Stimulated activated memory B cell treated with anti-CD40 and anti-IgM and Interleukin-4, amounts not matched to agents 10 μg/mL and 1 μg/mL and 100 μg/mL, for 72 hours (primary cell): ENCODE data around the gene PARD3B.

Experiments used
- ATAC-seq: fragments of 150-1000 bp; cut with Tn5 transposase; 2 replicates; pipeline ENCODE4 v1.10.0; 2021
- H3K27ac Mint-ChIP-seq: one replicate; pipeline ENCODE4 v1.8.0; 2022; ENCODE audit warnings: mild to moderate bottlenecking, mixed read lengths
- H3K27me3 Mint-ChIP-seq: one replicate; pipeline ENCODE4 v1.8.0; 2022; ENCODE audit warnings: mixed read lengths
- H3K36me3 Mint-ChIP-seq: one replicate; pipeline ENCODE4 v1.8.0; 2022; ENCODE audit warnings: mixed read lengths
- H3K4me1 Mint-ChIP-seq: one replicate; pipeline ENCODE4 v1.8.0; 2022; ENCODE audit warnings: mixed read lengths
- H3K4me3 Mint-ChIP-seq: one replicate; pipeline ENCODE4 v1.8.0; 2022; ENCODE audit warnings: mild to moderate bottlenecking, moderate library complexity, mixed read lengths
- H3K9me3 Mint-ChIP-seq: one replicate; pipeline ENCODE4 v1.8.0; 2022; ENCODE audit warnings: mixed read lengths

Gene PARD3B

DNA sequence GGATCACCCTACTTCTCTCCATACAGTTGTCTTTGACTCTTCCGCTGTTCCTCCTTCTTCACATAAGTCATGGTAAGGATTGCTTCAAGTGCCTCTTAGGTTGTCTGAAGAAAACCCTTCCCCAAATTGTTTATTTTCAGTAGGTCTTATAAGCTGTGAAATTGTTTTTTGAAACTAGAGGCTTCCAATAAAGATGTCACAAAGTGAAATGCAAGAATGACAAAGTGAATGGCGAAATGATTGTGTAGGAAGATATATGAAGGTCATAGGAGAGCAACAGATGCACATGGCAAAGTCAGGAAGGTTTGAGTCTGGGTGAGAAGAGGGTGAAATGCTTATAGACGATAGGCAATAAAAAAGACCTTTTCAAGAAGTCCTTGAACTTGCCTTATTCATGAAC lies 548.8 kb downstream of the PARD3B start:
- H3K27ac Mint-ChIP-seq, result no peak overlapping the region
- no peak for ATAC-seq
- H3K27me3 Mint-ChIP-seq, result no peaks in the 10 kb centered on the region
- no peak overlapping the region for H3K4me3 Mint-ChIP-seq
- H3K36me3 Mint-ChIP-seq, result no peaks in the 10 kb centered on the region
- no peaks in the 10 kb centered on the region for H3K9me3 Mint-ChIP-seq
- H3K4me1 Mint-ChIP-seq, result no peaks in the 10 kb centered on the region

DNA sequence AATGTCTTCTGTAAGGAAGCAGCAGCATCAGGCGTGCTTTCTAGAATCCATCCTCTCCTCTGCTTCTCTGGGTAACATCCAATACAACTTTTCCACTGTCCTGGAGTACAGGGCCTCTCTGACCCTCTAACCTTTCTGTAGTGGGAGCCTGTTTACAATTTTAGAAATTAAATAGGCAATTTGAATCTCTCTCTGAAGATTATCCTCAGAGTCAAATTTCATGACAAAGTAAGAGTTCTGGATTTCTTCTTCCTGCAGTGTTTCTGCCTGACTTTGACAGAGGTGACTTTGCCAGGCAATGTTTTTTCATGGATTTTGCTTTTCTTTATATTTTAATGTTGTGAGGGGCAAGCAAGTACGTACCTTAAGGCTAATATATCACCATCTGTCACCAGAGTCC lies 558.4 kb downstream of the PARD3B start:
- no peaks in the 10 kb centered on the region for H3K36me3 Mint-ChIP-seq
- H3K4me3 Mint-ChIP-seq, result no peak overlapping the region
- H3K27ac Mint-ChIP-seq, result no peak overlapping the region

GRCh38 chr2:205107810-205108209 lies 562.5 kb downstream of the PARD3B start:
- Mint-ChIP-seq H3K9me3 (no peaks in the 10 kb centered on the region), H3K27me3 (no peaks in the 10 kb centered on the region), H3K4me1 (no peaks in the 10 kb centered on the region), H3K36me3 (no peaks in the 10 kb centered on the region), H3K4me3 (no peak overlapping the region), H3K27ac (no peak overlapping the region)
- ATAC-seq, result no peak

More for the DNA sequence above, 558.4 kb downstream of the PARD3B start:
- no peaks in the 10 kb centered on the region for H3K4me1 Mint-ChIP-seq
- H3K9me3 Mint-ChIP-seq, result no peaks in the 10 kb centered on the region
- no peak for ATAC-seq
- no peaks in the 10 kb centered on the region for H3K27me3 Mint-ChIP-seq

DNA sequence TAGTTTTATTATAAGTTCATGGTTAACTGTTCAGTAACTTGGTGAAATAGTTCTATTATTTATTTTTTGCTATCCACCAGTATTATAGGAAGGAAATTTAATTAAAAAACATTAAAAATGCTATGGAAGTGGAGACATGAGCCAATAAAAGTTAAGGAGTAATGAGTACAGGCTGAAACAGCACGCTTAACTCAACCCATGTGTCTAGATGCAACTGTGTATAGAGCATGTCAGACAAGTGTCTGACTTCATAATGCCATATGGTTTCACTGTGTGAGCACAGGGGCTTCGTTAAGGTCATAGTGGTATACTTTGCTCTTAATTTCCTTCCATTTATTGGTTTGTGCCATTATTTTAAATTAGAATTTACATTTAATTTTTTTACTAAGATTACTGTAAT lies 570.2 kb downstream of the PARD3B start:
- Mint-ChIP-seq H3K4me1 (no peaks in the 10 kb centered on the region), H3K27ac (no peak overlapping the region), H3K9me3 (no peaks in the 10 kb centered on the region), H3K36me3 (no peaks in the 10 kb centered on the region), H3K27me3 (no peaks in the 10 kb centered on the region), H3K4me3 (no peak overlapping the region)
- no peak for ATAC-seq

GRCh38 chr2:205117125-205117524 lies 571.9 kb downstream of the PARD3B start:
- no peak overlapping the region for H3K4me3 Mint-ChIP-seq
- no peaks in the 10 kb centered on the region for H3K27me3 Mint-ChIP-seq
- no peak for ATAC-seq
- no peak overlapping the region for H3K27ac Mint-ChIP-seq
- no peaks in the 10 kb centered on the region for H3K36me3 Mint-ChIP-seq
- H3K4me1 Mint-ChIP-seq, result no peaks in the 10 kb centered on the region
- H3K9me3 Mint-ChIP-seq, result no peaks in the 10 kb centered on the region

DNA sequence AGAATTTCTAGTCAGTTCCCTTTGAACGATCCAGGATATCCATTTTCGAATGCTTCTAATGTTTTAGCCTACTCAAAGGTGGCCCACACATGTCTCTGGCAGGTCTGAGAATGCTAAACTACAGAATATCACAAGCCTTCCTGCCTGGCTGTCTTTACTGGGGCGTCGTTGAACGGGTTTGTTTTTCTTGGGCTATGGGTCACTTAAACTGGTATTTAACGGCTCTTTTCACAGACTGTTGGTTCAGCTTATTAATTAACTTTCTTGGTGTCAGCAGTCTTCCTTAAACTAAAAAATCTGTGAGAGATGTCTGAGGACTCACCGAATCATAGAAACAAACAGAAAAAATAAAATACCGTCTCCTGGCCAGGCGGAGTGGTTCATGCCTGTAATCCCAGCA lies 573.9 kb downstream of the PARD3B start:
- Mint-ChIP-seq H3K36me3 (no peaks in the 10 kb centered on the region), H3K27ac (no peak overlapping the region), H3K9me3 (no peaks in the 10 kb centered on the region), H3K4me1 (no peaks in the 10 kb centered on the region), H3K27me3 (no peaks in the 10 kb centered on the region), H3K4me3 (no peak overlapping the region)
- ATAC-seq, result no peak

- Mint-ChIP-seq H3K9me3 (no peaks in the 10 kb centered on the region), H3K36me3 (no peaks in the 10 kb centered on the region), H3K27ac (no peak overlapping the region), H3K27me3 (no peaks in the 10 kb centered on the region), H3K4me3 (no peak overlapping the region), H3K4me1 (no peaks in the 10 kb centered on the region)
- no peak for ATAC-seq
These were observed 583.5 kb downstream of the PARD3B start for GRCh38 chr2:205128726-205129125.

- Mint-ChIP-seq H3K4me3 (no peak overlapping the region), H3K36me3 (no peaks in the 10 kb centered on the region), H3K27me3 (no peaks in the 10 kb centered on the region), H3K4me1 (no peaks in the 10 kb centered on the region), H3K9me3 (no peaks in the 10 kb centered on the region), H3K27ac (no peak overlapping the region)
- ATAC-seq, result no peak
These were observed 584.3 kb downstream of the PARD3B start for GRCh38 chr2:205129531-205129930.

DNA sequence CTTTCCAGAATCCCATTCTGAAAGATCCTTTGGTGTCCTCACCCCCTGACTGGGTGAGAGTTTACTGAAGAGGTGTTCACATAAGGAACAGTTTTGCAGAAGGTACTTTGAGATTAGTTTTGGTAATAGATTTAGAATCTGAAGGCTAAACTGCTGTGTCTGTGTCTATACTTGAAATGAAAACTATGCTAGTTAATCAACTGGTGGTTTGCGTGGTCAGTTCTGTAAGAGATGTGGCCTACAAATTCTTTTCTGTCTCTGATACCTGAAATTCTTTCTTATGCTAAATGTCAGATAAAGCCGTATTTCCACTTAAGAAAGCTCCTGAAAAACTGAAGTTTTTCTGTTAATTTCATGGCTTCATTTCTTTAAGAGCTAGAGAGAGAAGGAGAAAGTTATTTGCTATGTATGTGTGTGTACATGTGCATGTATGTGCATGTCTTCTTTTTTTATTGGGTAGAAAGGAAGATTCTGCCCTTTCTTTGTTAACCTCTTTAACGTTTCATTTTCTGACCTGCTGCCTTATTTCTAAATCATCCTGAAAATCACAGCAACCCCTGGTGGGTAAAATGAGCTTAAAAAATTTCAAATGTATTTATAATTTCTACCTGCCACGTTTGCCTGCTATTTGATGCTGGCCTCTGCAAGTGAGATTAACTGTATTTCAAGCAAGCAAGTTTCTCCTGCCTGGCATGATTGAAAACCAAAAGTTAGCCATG lies 585.0 kb downstream of the PARD3B start:
- H3K36me3 Mint-ChIP-seq, result no peaks in the 10 kb centered on the region
- no peak overlapping the region for H3K27ac Mint-ChIP-seq
- H3K27me3 Mint-ChIP-seq, result no peaks in the 10 kb centered on the region
- H3K4me3 Mint-ChIP-seq, result no peak overlapping the region
- no peaks in the 10 kb centered on the region for H3K9me3 Mint-ChIP-seq
- H3K4me1 Mint-ChIP-seq, result no peaks in the 10 kb centered on the region
- no peak for ATAC-seq

- no peak for ATAC-seq
- Mint-ChIP-seq H3K4me1 (no peaks in the 10 kb centered on the region), H3K9me3 (no peaks in the 10 kb centered on the region), H3K4me3 (no peak overlapping the region), H3K27me3 (no peaks in the 10 kb centered on the region), H3K27ac (no peak overlapping the region), H3K36me3 (no peaks in the 10 kb centered on the region)
These were observed 588.3 kb downstream of the PARD3B start for GRCh38 chr2:205133544-205133943.

GRCh38 chr2:205138735-205139134 lies 593.5 kb downstream of the PARD3B start:
- no peaks in the 10 kb centered on the region for H3K27me3 Mint-ChIP-seq
- H3K36me3 Mint-ChIP-seq, result no peaks in the 10 kb centered on the region
- peaks cover 9% of the 10 kb centered on the region for H3K4me1 Mint-ChIP-seq
- no peaks in the 10 kb centered on the region for H3K9me3 Mint-ChIP-seq
- no peak overlapping the region for H3K4me3 Mint-ChIP-seq
- no peak for ATAC-seq
- H3K27ac Mint-ChIP-seq, result no peak overlapping the region

- peaks cover 9% of the 10 kb centered on the region for H3K4me1 Mint-ChIP-seq
- peak overlapping the region; percentile 15 for H3K4me3 Mint-ChIP-seq
- H3K9me3 Mint-ChIP-seq, result no peaks in the 10 kb centered on the region
- H3K27me3 Mint-ChIP-seq, result no peaks in the 10 kb centered on the region
- H3K27ac Mint-ChIP-seq, result peak overlapping the region; percentile 47
- ATAC-seq, result peak; percentile 58
- H3K36me3 Mint-ChIP-seq, result no peaks in the 10 kb centered on the region
These were observed 594.7 kb downstream of the PARD3B start for GRCh38 chr2:205139822-205140463.

- Mint-ChIP-seq H3K4me1 (peaks cover 9% of the 10 kb centered on the region), H3K36me3 (no peaks in the 10 kb centered on the region), H3K27ac (no peak overlapping the region), H3K27me3 (no peaks in the 10 kb centered on the region), H3K9me3 (no peaks in the 10 kb centered on the region), H3K4me3 (no peak overlapping the region)
- no peak for ATAC-seq
These were observed 596.1 kb downstream of the PARD3B start for GRCh38 chr2:205141381-205141780.

GRCh38 chr2:205145888-205146287 lies 600.6 kb downstream of the PARD3B start:
- Mint-ChIP-seq H3K27ac (no peak overlapping the region), H3K36me3 (no peaks in the 10 kb centered on the region), H3K4me1 (no peaks in the 10 kb centered on the region), H3K27me3 (no peaks in the 10 kb centered on the region), H3K4me3 (no peak overlapping the region), H3K9me3 (no peaks in the 10 kb centered on the region)
- no peak for ATAC-seq

- no peaks in the 10 kb centered on the region for H3K4me1 Mint-ChIP-seq
- ATAC-seq, result no peak
- no peak overlapping the region for H3K4me3 Mint-ChIP-seq
- H3K27ac Mint-ChIP-seq, result no peak overlapping the region
- no peaks in the 10 kb centered on the region for H3K27me3 Mint-ChIP-seq
- no peaks in the 10 kb centered on the region for H3K9me3 Mint-ChIP-seq
- H3K36me3 Mint-ChIP-seq, result no peaks in the 10 kb centered on the region
These were observed 603.5 kb downstream of the PARD3B start for GRCh38 chr2:205148755-205149154.

GRCh38 chr2:205156457-205156856 lies 611.2 kb downstream of the PARD3B start:
- Mint-ChIP-seq H3K27me3 (no peaks in the 10 kb centered on the region), H3K4me3 (no peak overlapping the region), H3K9me3 (no peaks in the 10 kb centered on the region), H3K4me1 (no peaks in the 10 kb centered on the region), H3K27ac (no peak overlapping the region), H3K36me3 (no peaks in the 10 kb centered on the region)
- no peak for ATAC-seq
